Stimulated activated naive CD8-positive, alpha-beta T cell treated with anti-CD3 and anti-CD28 coated beads, Interleukin-15, Interleukin-2, amounts not matched to agents 100 ng/mL and 50 ng/mL, for 24 hours (primary cell): Measurements from ENCODE around the gene DYRK1A.

ENCODE experiments used
- H3K27ac Mint-ChIP-seq: one replicate; pipeline ENCODE4 v1.8.0; 2021; ENCODE audit warnings: mild to moderate bottlenecking, mixed read lengths
- H3K27me3 Mint-ChIP-seq: one replicate; pipeline ENCODE4 v1.8.0; 2021; ENCODE audit warnings: mixed read lengths
- H3K36me3 Mint-ChIP-seq: one replicate; pipeline ENCODE4 v1.8.0; 2021; ENCODE audit warnings: low read depth, mixed read lengths
- H3K4me1 Mint-ChIP-seq: one replicate; pipeline ENCODE4 v1.8.0; 2021; ENCODE audit warnings: low read depth, mixed read lengths
- H3K4me3 Mint-ChIP-seq: one replicate; pipeline ENCODE4 v1.8.0; 2021; ENCODE audit warnings: mild to moderate bottlenecking, mixed read lengths
- H3K9me3 Mint-ChIP-seq: one replicate; pipeline ENCODE4 v1.8.0; 2021; ENCODE audit warnings: mixed read lengths

The DYRK1A gene

DNA sequence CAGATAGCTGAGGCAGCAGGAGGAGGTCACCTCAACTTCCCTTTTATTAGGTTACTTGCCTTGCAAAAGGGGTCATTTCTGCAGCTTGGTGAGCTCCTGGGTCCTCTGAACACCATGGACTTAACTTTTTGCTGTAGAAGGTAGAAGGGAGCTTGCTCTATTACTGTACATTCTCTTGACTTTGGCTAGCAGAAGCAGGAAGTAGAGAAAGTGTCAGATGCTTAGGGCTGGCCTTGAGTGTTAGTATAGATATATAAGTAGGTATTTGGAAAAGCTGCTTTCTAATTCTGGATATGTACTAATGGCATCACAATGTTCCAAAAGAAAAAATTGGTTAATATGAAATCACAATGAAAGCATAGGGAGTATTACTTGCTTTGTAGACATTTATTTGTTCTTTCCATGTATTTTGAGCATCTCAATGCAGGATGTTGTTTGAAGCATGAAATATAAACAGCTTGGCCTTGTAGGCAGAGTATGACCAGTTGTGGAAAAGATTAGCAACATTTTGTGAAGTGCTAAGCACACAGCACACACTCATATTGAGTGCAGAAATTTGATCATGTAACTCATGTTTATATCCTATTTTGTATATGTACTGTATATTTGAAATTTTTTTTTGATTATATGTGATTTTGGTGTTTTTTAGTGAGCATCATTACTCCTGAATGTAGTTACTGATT is 108.8 kb downstream of the DYRK1A start:
- Mint-ChIP-seq H3K36me3 (peaks cover 17% of the 10 kb centered on the region), H3K4me1 (peaks cover 60% of the 10 kb centered on the region), H3K27ac (peak overlapping the region; percentile 56), H3K27me3 (no peaks in the 10 kb centered on the region), H3K9me3 (no peaks in the 10 kb centered on the region), H3K4me3 (no peak overlapping the region)

DNA sequence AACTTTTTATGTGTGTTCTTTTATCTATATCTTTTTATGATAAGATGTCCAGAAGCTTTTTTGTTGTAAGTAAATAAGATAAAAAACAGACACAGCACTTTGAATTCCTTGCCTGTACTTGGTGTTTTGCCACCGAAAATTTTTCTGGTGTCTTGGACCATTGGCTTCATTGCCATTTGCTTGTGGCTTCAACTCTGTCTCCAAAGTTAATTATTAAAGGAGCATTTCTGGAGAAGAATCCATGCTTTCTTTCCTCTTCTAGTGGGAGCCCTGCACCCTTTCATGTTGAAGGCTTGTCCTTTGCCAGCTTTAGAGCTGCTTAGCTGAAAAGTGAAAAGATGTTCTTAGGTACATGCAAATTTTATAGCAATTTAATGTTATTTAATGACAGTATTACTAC is 112.2 kb downstream of the DYRK1A start:
- Mint-ChIP-seq H3K27ac (no peak overlapping the region), H3K36me3 (peaks cover 24% of the 10 kb centered on the region), H3K4me3 (no peak overlapping the region)

GRCh38 chr21:37483776-37484175 is 117.2 kb downstream of the DYRK1A start:
- no peak overlapping the region for H3K4me3 Mint-ChIP-seq

More for the DNA sequence above, 112.2 kb downstream of the DYRK1A start:
- H3K9me3 Mint-ChIP-seq: no peaks in the 10 kb centered on the region
- H3K4me1 Mint-ChIP-seq: peaks cover 37% of the 10 kb centered on the region
- no peaks in the 10 kb centered on the region for H3K27me3 Mint-ChIP-seq

GRCh38 chr21:37484535-37485474 is 118.2 kb downstream of the DYRK1A start:
- no peak overlapping the region for H3K4me3 Mint-ChIP-seq
- no peaks in the 10 kb centered on the region for H3K9me3 Mint-ChIP-seq
- H3K4me1 Mint-ChIP-seq: no peaks in the 10 kb centered on the region
- no peaks in the 10 kb centered on the region for H3K27me3 Mint-ChIP-seq
- H3K27ac Mint-ChIP-seq: no peak overlapping the region
- H3K36me3 Mint-ChIP-seq: peaks cover 44% of the 10 kb centered on the region

More at GRCh38 chr21:37483776-37484175, 117.2 kb downstream of the DYRK1A start:
- H3K9me3 Mint-ChIP-seq: no peaks in the 10 kb centered on the region
- no peaks in the 10 kb centered on the region for H3K27me3 Mint-ChIP-seq
- peaks cover 41% of the 10 kb centered on the region for H3K36me3 Mint-ChIP-seq
- H3K4me1 Mint-ChIP-seq: no peaks in the 10 kb centered on the region
- no peak overlapping the region for H3K27ac Mint-ChIP-seq

- no peak overlapping the region for H3K27ac Mint-ChIP-seq
- peaks cover 53% of the 10 kb centered on the region for H3K36me3 Mint-ChIP-seq
- H3K9me3 Mint-ChIP-seq: no peaks in the 10 kb centered on the region
- no peaks in the 10 kb centered on the region for H3K4me1 Mint-ChIP-seq
- H3K4me3 Mint-ChIP-seq: no peak overlapping the region
- no peaks in the 10 kb centered on the region for H3K27me3 Mint-ChIP-seq
These were observed 123.0 kb downstream of the DYRK1A start for GRCh38 chr21:37489553-37489952.

DNA sequence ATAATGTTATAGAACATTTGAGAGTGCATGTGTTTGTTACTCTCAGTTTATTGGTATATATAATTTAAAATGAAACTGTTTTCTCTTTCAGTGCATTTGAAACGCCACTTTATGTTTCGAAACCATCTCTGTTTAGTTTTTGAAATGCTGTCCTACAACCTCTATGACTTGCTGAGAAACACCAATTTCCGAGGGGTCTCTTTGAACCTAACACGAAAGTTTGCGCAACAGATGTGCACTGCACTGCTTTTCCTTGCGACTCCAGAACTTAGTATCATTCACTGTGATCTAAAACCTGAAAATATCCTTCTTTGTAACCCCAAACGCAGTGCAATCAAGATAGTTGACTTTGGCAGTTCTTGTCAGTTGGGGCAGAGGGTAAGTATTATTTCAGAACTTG is 123.5 kb downstream of the DYRK1A start:
- Mint-ChIP-seq H3K27me3 (no peaks in the 10 kb centered on the region), H3K4me1 (no peaks in the 10 kb centered on the region), H3K9me3 (no peaks in the 10 kb centered on the region), H3K27ac (no peak overlapping the region), H3K36me3 (peaks cover 53% of the 10 kb centered on the region), H3K4me3 (no peak overlapping the region)

- Mint-ChIP-seq H3K9me3 (no peaks in the 10 kb centered on the region), H3K36me3 (peaks cover 46% of the 10 kb centered on the region), H3K4me1 (peaks cover 5% of the 10 kb centered on the region), H3K27me3 (no peaks in the 10 kb centered on the region), H3K27ac (no peak overlapping the region), H3K4me3 (no peak overlapping the region)
These were observed 130.4 kb downstream of the DYRK1A start for GRCh38 chr21:37496972-37497371.

GRCh38 chr21:37498664-37499063 is 132.1 kb downstream of the DYRK1A start:
- Mint-ChIP-seq H3K27ac (no peak overlapping the region), H3K9me3 (no peaks in the 10 kb centered on the region), H3K27me3 (no peaks in the 10 kb centered on the region), H3K4me1 (peaks cover 13% of the 10 kb centered on the region), H3K36me3 (peaks cover 45% of the 10 kb centered on the region), H3K4me3 (no peak overlapping the region)

DNA sequence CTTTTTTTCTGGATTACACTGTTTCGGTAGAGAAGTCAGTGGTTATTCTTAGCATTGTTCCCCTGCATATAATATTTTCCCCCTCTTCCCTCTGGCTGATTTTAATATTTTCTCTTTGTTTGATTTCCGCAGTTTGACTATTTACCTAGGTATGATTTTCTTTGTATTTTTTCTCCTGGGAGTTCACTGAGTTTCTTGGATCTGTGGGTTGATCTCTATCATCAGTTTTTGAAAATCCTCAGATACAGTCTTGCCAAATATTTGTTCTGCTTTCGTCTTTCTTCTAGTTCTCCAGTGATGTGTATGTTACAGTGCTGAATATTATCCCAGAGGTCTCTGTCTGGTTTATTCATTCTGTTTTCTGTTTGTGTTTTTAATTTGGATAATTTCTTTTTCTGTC is 136.4 kb downstream of the DYRK1A start:
- peaks cover 35% of the 10 kb centered on the region for H3K36me3 Mint-ChIP-seq
- no peaks in the 10 kb centered on the region for H3K27me3 Mint-ChIP-seq
- no peak overlapping the region for H3K4me3 Mint-ChIP-seq
- H3K27ac Mint-ChIP-seq: peak overlapping the region; percentile 82
- H3K4me1 Mint-ChIP-seq: peaks cover 25% of the 10 kb centered on the region
- H3K9me3 Mint-ChIP-seq: no peaks in the 10 kb centered on the region

- H3K9me3 Mint-ChIP-seq: no peaks in the 10 kb centered on the region
- H3K4me3 Mint-ChIP-seq: peak overlapping the region; percentile 21
- H3K4me1 Mint-ChIP-seq: peaks cover 25% of the 10 kb centered on the region
- H3K27me3 Mint-ChIP-seq: no peaks in the 10 kb centered on the region
- peaks cover 26% of the 10 kb centered on the region for H3K36me3 Mint-ChIP-seq
- peak overlapping the region; percentile 90 for H3K27ac Mint-ChIP-seq
These were observed 137.4 kb downstream of the DYRK1A start for GRCh38 chr21:37503848-37504467.

DNA sequence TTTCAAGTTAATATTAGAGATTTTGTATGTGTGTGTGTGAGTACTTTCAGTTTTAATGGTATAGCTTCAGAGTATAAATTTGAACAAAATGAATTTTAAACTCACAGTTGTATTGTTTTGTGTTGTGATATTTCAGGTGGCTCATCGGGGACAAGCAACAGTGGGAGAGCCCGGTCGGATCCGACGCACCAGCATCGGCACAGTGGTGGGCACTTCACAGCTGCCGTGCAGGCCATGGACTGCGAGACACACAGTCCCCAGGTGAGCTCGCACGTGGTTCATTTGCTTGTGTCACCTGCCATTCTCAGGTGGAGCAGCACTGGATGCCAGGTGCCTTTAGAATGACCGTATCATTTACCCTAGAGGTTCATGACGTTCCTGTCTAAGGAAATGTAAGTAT is 139.4 kb downstream of the DYRK1A start:
- Mint-ChIP-seq H3K27me3 (no peaks in the 10 kb centered on the region), H3K4me3 (no peak overlapping the region), H3K36me3 (peaks cover 40% of the 10 kb centered on the region), H3K4me1 (peaks cover 25% of the 10 kb centered on the region), H3K9me3 (no peaks in the 10 kb centered on the region), H3K27ac (no peak overlapping the region)

- Mint-ChIP-seq H3K4me3 (no peak overlapping the region), H3K36me3 (peaks cover 47% of the 10 kb centered on the region), H3K4me1 (peaks cover 20% of the 10 kb centered on the region), H3K9me3 (no peaks in the 10 kb centered on the region), H3K27me3 (no peaks in the 10 kb centered on the region), H3K27ac (no peak overlapping the region)
These were observed 141.1 kb downstream of the DYRK1A start for GRCh38 chr21:37507716-37508115.

DNA sequence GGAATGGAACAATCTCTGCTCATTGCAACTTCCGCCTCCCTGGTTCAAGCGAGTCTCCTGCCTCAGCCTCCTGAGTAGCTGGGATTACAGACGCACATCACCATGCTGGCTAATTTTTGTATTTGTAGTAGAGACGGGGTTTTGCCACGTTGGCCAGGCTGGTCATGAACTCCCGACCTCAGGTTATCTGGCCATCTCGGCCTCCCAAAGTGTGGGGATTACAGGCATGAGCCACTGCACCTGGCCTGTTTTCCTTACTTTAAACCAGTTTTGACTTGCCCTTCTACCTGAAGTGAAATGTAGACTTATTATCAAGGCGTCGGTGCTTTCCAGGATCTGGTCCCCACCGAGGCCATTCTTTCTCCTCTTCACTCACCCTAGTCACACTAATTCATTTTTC is 141.8 kb downstream of the DYRK1A start:
- H3K4me3 Mint-ChIP-seq: no peak overlapping the region
- H3K9me3 Mint-ChIP-seq: no peaks in the 10 kb centered on the region
- peaks cover 14% of the 10 kb centered on the region for H3K4me1 Mint-ChIP-seq
- H3K36me3 Mint-ChIP-seq: peaks cover 47% of the 10 kb centered on the region
- H3K27me3 Mint-ChIP-seq: no peaks in the 10 kb centered on the region
- H3K27ac Mint-ChIP-seq: no peak overlapping the region

- Mint-ChIP-seq H3K9me3 (no peaks in the 10 kb centered on the region), H3K27me3 (no peaks in the 10 kb centered on the region), H3K27ac (peak overlapping the region; percentile 46), H3K36me3 (peaks cover 53% of the 10 kb centered on the region), H3K4me3 (no peak overlapping the region), H3K4me1 (no peaks in the 10 kb centered on the region)
These were observed 143.3 kb downstream of the DYRK1A start for GRCh38 chr21:37509802-37510393.

- Mint-ChIP-seq H3K9me3 (no peaks in the 10 kb centered on the region), H3K27me3 (no peaks in the 10 kb centered on the region), H3K4me3 (no peak overlapping the region), H3K36me3 (peaks cover 71% of the 10 kb centered on the region), H3K27ac (no peak overlapping the region), H3K4me1 (no peaks in the 10 kb centered on the region)
These were observed 145.3 kb downstream of the DYRK1A start for GRCh38 chr21:37511848-37512247.
